Thyroid gland (tissue), 4 donors: ENCODE data around the gene HYPK. TPM values are rescaled to one million over a fixed set of nuclear protein-coding genes. Genes with fewer than 3 reads are reported as not detected.
"Not testable (repeated sequence)": the region's sequence is repeated elsewhere in the genome, so short reads cannot be mapped to it uniquely, and the experiment has no call there.

ENCODE experiments used
- DNase-seq, 2 donors: peaks; one replicate each; pipeline ENCODE4 v3.0.0-alpha.2; 2019
- H3K27ac ChIP-seq, 3 donors: fragments of 200-600 bp; sonication (generic); 1 replicate in 2 of 3; 2 replicates in 1 of 3; pipeline ENCODE4 v1.5.1; 2016 to 2019; ENCODE audit warnings: mild to moderate bottlenecking in 1 of 3, moderate library complexity in 1 of 3
- H3K27me3 ChIP-seq: fragments of 200-600 bp; sonication (generic); one replicate; pipeline ENCODE4 v1.5.1; 2019
- H3K36me3 ChIP-seq, 2 donors: fragments of 200-600 bp; sonication (generic); one replicate each; pipeline ENCODE4 v1.5.1; 2016 to 2019
- H3K4me1 ChIP-seq, 2 donors: fragments of 200-600 bp; sonication (generic); one replicate each; pipeline ENCODE4 v1.5.1; 2017 to 2019
- H3K4me3 ChIP-seq, 3 donors: fragments of 200-600 bp; sonication (generic); replicated peaks in 1 of 3; 1 replicate in 2 of 3; 2 replicates in 1 of 3; pipeline ENCODE4 v1.5.1; 2016; ENCODE audit warnings: mild to moderate bottlenecking in 1 of 3
- H3K9me3 ChIP-seq: fragments of 200-600 bp; sonication (generic); one replicate; pipeline ENCODE4 v1.5.1; 2017
- CTCF ChIP-seq, 6 experiments: fragments of 200-600 bp in 3 of 6; fragments of 450-650 bp in 3 of 6; sonication (generic) in 3 of 6; IDR thresholded peaks; one replicate each; pipeline ENCODE4 v1.5.1; 2016 to 2019; ENCODE audit warnings: antibody characterized with exemption in 6 of 6, mild to moderate bottlenecking in 2 of 6, inconsistent platforms in 1 of 6, moderate library complexity in 1 of 6
- POLR2A ChIP-seq, 2 donors: fragments of 450-650 bp; IDR thresholded peaks; one replicate each; pipeline ENCODE4 v1.6.1; 2017; ENCODE audit warnings: antibody characterized with exemption in 2 of 2, mild to moderate bottlenecking in 2 of 2, moderate library complexity in 1 of 2
- WGBS, 2 donors: methylation state at CpG; one replicate each; pipeline ENCODE4 v1.1.5; 2017; 5-methylcytosine and 5-hydroxymethylcytosine counted together
- intact Hi-C: fragments of 100-400 bp; cut with DNase I; formaldehyde crosslinking; loops from one replicate; pipeline ENCODE4 v1.15.1; 2023
- total RNA-seq, 4 donors: library from RNA; depleted of rRNA; stranded (reverse); fragments of >200 nt; gene quantifications; one replicate each; pipeline ENCODE4 v1.2.3, GENCODE V29; 2016

Gene HYPK
- total RNA-seq, 4 donors from 2014 or later: 11.6 to 23.4 (median 12.5) TPM

GRCh38 chr15:43799945-43800285, 484 bp upstream of the HYPK start, which contains the start of gene SERINC4:
TSS of gene SERINC4 (minus strand) at chr15:43800220. CDS start at chr15:43799986, 234 bp downstream.
- WGBS, 2 donors: 97 to 99% methylated on average over 5 to 7 of the region's 8 CpGs
- Histone ChIP-seq H3K36me3 (peaks cover 10 to 11% of the 10 kb centered on the region in 2 donors), H3K4me1 (peaks cover 20 to 40% of the 10 kb centered on the region in 2 donors), H3K27me3 (no peaks in the 10 kb centered on the region), H3K4me3 (peak within 1 kb of the TSS; percentile 28 to 83 (median 72)), H3K27ac (peak within 1 kb of the TSS; percentile 89 to 100 (median 96)), H3K9me3 (no peaks in the 10 kb centered on the region)
- no peak for DNase-seq
- no peak for TF ChIP-seq CTCF (IDR thresholded peaks at IDR 0.05)
- intact Hi-C loops: no loop called here

GRCh38 chr15:43802676-43803075, 2.3 kb downstream of the HYPK start:
- H3K36me3 ChIP-seq: peaks cover 34 to 35% of the 10 kb centered on the region in 2 donors
- WGBS, 2 donors: 98% methylated on average over 7 of the region's 7 CpGs
- not testable (repeated sequence) for H3K27me3 ChIP-seq

GRCh38 chr15:43808435-43808950, 8.1 kb downstream of the HYPK start:
- Histone ChIP-seq H3K36me3 (peaks cover 80 to 82% of the 10 kb centered on the region in 2 donors), H3K9me3 (no peaks in the 10 kb centered on the region), H3K27ac (no peak overlapping the region), H3K27me3 (no peaks in the 10 kb centered on the region), H3K4me3 (no peak overlapping the region), H3K4me1 (no peaks in the 10 kb centered on the region)
- no peak for DNase-seq
- TF ChIP-seq CTCF (IDR thresholded peaks at IDR 0.05) (no peak), POLR2A (IDR thresholded peaks at IDR 0.05) (no peak)
- intact Hi-C loops: no loop called here
- WGBS, 2 donors: 96 to 98% methylated on average over 5 of the region's 5 CpGs

More at GRCh38 chr15:43802676-43803075, 2.3 kb downstream of the HYPK start:
- H3K9me3 ChIP-seq, intact Hi-C loops, H3K27ac ChIP-seq, H3K4me3 ChIP-seq, DNase-seq: not testable (repeated sequence)
- peaks cover 20 to 32% of the 10 kb centered on the region in 2 donors for H3K4me1 ChIP-seq

- no peak for DNase-seq
- no peak overlapping the region for H3K27ac ChIP-seq
- no peaks in the 10 kb centered on the region for H3K9me3 ChIP-seq
- TF ChIP-seq POLR2A (IDR thresholded peaks at IDR 0.05): no peak
- no peak for TF ChIP-seq CTCF (IDR thresholded peaks at IDR 0.05)
- intact Hi-C loops: no loop called here
- H3K36me3 ChIP-seq: peaks cover 87 to 88% of the 10 kb centered on the region in 2 donors
- 84 to 94% methylated on average over 6 of the region's 6 CpGs for WGBS, 2 donors
- H3K4me3 ChIP-seq: no peak overlapping the region
- no peaks in the 10 kb centered on the region for H3K4me1 ChIP-seq
- H3K27me3 ChIP-seq: no peaks in the 10 kb centered on the region
These were observed 8.7 kb downstream of the HYPK start for GRCh38 chr15:43808960-43809678.

GRCh38 chr15:43815064-43815463, 14.7 kb downstream of the HYPK start:
- H3K4me1 ChIP-seq, DNase-seq, H3K27me3 ChIP-seq, H3K9me3 ChIP-seq, H3K27ac ChIP-seq, H3K4me3 ChIP-seq, intact Hi-C loops: not testable (repeated sequence)
- 95 to 96% methylated on average over 5 of the region's 5 CpGs for WGBS, 2 donors
- peaks cover 50 to 57% of the 10 kb centered on the region in 2 donors for H3K36me3 ChIP-seq

GRCh38 chr15:43821505-43821904, 21.1 kb downstream of the HYPK start:
- H3K36me3 ChIP-seq: peaks cover 5 to 6% of the 10 kb centered on the region in 2 donors
- no peaks in the 10 kb centered on the region for H3K27me3 ChIP-seq
- intact Hi-C loops: no loop called here
- no peak overlapping the region for H3K4me3 ChIP-seq
- no peak overlapping the region for H3K27ac ChIP-seq
- H3K9me3 ChIP-seq: no peaks in the 10 kb centered on the region
- no peak for TF ChIP-seq POLR2A (IDR thresholded peaks at IDR 0.05)
- DNase-seq: no peak
- H3K4me1 ChIP-seq: peaks cover 11 to 22% of the 10 kb centered on the region in 2 donors
- 86 to 87% methylated on average over 3 of the region's 3 CpGs for WGBS, 2 donors
